Measurements from ENCODE around the gene GARIN3. TPM values are rescaled to one million over a fixed set of nuclear protein-coding genes. Genes with fewer than 3 reads are reported as not detected.

Gene GARIN3
- total and polyA plus RNA-seq, 9 of the 15 experiments (the other 6 are each of a cell fraction or from before 2014, with no cell fraction given) = not detected

GRCh38 chr5:157167214-157167621 is 1.2 kb upstream of the GARIN3 start (continued):
- no peak for TF ChIP-seq CEBPZ (IDR thresholded peaks at IDR 0.05; ENCODE audit: borderline replicate concordance, low read depth, low read length)

- ChIA-PET CTCF (ENCODE audit: low intra/inter-chr PET ratio) (no interaction called here), POLR2A (no interaction called here)
- WGBS (ENCODE audit: insufficient coverage, low coverage, missing lambda C conversion rate) = 0% methylated on average over 14 of the region's 14 CpGs
- Histone ChIP-seq H3K9me1 (ENCODE audit: control insufficient read depth, insufficient read depth, low read length) (no peaks in the 10 kb centered on the region), H3K79me2 (ENCODE audit: control insufficient read depth, insufficient read depth, low read length) (no peaks in the 10 kb centered on the region), H3K27ac (ENCODE audit: extremely low read depth, low read depth, low read length) (no peak overlapping the region), H4K20me1 (replicated peaks; ENCODE audit: control insufficient read depth, insufficient read depth, low read length) (no peaks in the 10 kb centered on the region), H2AFZ (ENCODE audit: low read depth, low read length) (no peak overlapping the region), H3K9me3 (replicated peaks; ENCODE audit: control insufficient read depth, insufficient read depth, low read depth, low read length) (no peaks in the 10 kb centered on the region), H3K36me3 (ENCODE audit: control insufficient read depth, insufficient read depth, low read length) (no peaks in the 10 kb centered on the region), H3K27me3 (ENCODE audit: control insufficient read depth in 2 of 2, insufficient read depth in 2 of 2, low read length in 2 of 2) (peaks cover 9 to 35% of the 10 kb centered on the region in 2 experiments; a peak in 3 of 5 replicates), H3K4me2 (ENCODE audit: insufficient read depth, low read length) (no peak overlapping the region), H3K4me3 (no peak overlapping the region), H3K9ac (ENCODE audit: insufficient read depth in 1 of 2, low read depth in 2 of 2, low read length in 2 of 2) (no peak overlapping the region), H3K4me1 (replicated peaks in 1 of 2; ENCODE audit: control insufficient read depth in 2 of 2, insufficient read depth in 2 of 2, low read length in 2 of 2) (no peaks in the 10 kb centered on the region)
- intact Hi-C loops (cut with micrococcal nuclease) = no loop called here
- no TSS peak for BruUV-seq (replicated peaks)
- DNase-seq (ENCODE audit: extremely low read depth in 1 of 4, low spot score in 3 of 4) (no peak), FAIRE-seq (no peak), ATAC-seq (no peak)
- in situ Hi-C loops (cut with MboI) = no loop called here
- no peak for TF ChIP-seq STAT5A (IDR thresholded peaks at IDR 0.05; ENCODE audit: borderline replicate concordance, low read length)
- no peak for TF ChIP-seq TSHZ1 (CRISPR knock-in tag; IDR thresholded peaks at IDR 0.05)
- TF ChIP-seq ETV1 (tag; conservative IDR thresholded peaks at IDR 0.05; ENCODE audit: low read depth) = no peak
- TF ChIP-seq KDM5B (IDR thresholded peaks at IDR 0.05; ENCODE audit: insufficient replicate concordance, low read depth, low read length) = no peak
- TF ChIP-seq SMAD1 (IDR thresholded peaks at IDR 0.05; ENCODE audit: low read depth, low read length, partially characterized antibody) = no peak
- TF ChIP-seq RUNX1 (IDR thresholded peaks at IDR 0.05; ENCODE audit: low read depth) = no peak
- TF ChIP-seq ZZZ3 (IDR thresholded peaks at IDR 0.05) = no peak
- TF ChIP-seq ZEB2 (IDR thresholded peaks at IDR 0.05) = no peak
- TF ChIP-seq HDAC1 (IDR thresholded peaks at IDR 0.05) = no peak
- TF ChIP-seq TEAD2 (tag; IDR thresholded peaks at IDR 0.05) = no peak
- no peak for TF ChIP-seq ARHGAP35 (IDR thresholded peaks at IDR 0.05; ENCODE audit: partially characterized antibody)
- TF ChIP-seq U2AF1 (optimal IDR thresholded peaks at IDR 0.05; ENCODE audit: low read depth, low read length) = no peak
- no peak for TF ChIP-seq LARP7 (IDR thresholded peaks at IDR 0.05)
- TF ChIP-seq SIN3B (IDR thresholded peaks at IDR 0.05; ENCODE audit: low read depth) = no peak
- TF ChIP-seq PTRF (tag; IDR thresholded peaks at IDR 0.05) = no peak
- TF ChIP-seq TAF9B (IDR thresholded peaks at IDR 0.05; ENCODE audit: partially characterized antibody) = no peak
Measured at GRCh38 chr5:157165668-157166067, 396 bp downstream of the GARIN3 start.
